ENCODE data around the gene TBC1D2B.

Gene TBC1D2B

DNA sequence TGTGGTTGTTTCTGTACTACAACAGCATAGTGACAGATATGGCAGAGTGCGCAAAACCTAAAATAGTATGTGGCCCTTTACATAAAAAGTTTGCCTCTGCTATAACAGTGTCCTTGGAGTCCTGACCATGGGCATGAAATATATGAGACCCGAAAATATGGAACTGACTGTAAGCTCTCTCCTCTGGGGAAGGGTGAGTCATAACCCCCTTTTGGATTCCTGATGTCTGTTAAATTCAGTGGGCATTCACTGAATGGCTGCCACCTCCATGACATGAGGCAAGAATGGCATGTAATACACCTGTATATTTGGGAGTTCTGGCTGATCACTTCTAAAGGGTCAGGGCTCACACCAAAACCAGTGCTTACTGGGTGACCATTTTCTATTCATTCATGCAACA lies 6.1 kb downstream of the TBC1D2B start:
- no peak for DNase-seq

DNA sequence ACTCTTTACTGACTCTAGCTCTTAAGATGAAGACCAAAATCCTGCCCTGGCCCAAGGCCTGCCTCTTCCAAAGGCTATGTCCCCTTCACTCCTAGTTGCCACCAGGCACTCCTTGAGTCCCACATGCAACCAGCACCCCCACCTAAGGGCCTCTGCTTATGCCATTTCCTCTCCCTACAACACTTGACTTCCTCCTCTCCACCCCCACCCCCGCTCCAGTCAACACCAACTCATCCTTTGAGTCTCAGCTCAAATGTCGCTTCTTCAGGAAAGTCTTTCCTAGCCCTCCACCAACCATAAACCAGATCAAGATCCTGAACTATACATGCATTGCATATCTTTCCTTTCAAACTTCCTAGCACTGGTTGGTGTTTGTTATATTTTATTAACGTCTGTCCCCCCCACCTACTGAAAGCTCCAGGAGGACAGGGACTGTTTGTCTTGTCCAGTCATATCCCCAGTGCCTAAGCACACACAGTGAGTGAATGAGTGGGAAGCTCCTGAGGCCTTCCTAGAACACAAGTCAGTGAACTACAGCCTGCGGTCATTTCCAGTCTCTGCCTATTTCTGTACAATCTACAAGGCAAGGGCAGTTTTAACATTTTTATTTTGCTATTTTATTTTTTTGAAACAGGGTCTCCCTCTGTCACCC lies 7.3 kb downstream of the TBC1D2B start:
- DNase-seq = no peak

DNA sequence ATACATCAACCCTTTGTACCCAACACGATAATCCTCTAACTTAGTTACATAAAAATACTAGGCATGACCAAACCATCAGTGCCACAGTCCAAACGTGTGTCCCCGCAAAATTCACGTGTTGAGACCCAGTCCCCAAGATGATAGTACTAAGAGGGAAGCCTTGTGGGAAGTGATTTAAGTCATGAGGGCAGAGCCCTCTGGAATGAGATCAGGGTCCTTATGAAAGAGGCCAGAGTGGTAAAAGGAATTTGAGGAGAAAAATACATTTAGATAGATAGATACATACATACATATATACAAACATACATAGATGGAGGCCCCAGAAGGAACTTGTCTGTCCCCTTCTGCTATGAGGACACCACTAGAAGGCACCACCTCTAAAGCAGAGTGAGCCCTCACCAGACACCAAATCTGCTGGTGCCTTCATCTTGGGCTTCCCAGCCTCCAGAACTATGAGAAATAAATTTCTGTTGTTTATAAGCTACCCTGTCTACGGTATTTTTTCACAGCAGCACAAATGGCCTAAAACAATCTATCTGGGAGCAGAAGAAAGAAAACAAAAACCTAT lies 8.0 kb downstream of the TBC1D2B start:
- no peak for DNase-seq

DNA sequence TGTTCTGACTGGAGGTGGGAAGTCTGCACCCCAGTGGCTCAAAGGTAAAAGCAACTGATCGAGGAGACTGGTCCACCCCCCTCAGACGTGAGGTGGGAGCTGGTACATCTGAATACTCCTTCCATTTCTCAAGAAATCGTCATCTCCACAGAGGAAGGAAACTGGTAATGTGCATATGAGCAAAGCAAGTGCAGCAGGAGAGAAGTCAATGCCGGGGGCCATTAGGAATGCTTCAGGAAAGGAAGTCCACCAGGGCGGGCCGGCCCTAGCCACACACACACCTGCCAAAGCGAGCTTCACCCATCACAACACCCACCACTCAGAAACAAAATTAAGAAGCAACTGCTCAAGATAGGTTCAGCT lies 8.5 kb downstream of the TBC1D2B start:
- no peak for DNase-seq

DNA sequence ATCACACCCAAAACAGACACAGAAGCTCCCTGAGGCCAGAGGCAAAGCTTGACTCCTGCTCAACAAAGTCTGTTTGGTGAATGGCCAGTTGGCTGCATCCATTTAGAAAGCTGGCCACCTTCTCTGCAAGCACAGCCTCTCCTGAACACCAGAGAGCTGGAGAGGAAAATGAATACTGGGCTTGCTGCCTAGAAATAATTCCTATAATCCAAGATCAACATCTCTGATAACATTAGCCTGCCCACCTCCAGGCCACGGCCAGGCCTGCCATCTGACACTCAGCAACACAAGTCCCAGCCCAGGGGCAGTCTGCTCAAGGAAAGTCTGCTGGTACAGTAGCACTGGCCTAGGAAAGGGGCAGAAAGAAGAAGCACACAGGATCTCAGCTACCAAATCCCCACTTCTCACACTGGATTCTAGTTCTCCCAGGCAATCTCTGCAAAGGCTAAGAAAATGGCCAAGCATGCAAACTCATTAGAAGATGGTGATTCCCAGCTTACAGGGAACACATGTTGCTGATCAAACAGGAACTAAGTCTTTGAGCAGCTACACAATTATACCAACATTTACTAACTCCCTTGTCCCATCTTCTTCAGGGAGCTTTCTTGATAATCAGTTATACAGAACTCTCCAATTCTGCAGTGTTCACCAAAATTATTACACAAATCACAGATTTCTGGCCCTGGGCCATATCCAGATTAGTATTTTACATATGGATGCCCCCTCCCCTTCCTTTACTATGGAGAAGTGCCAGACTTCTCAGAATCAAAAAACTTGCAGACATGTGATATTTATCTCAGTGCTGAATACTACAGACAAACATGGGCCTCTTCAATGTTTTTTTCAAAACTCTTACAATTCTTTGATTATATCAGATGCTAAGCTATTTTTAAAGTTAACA lies 9.9 kb downstream of the TBC1D2B start:
- DNase-seq = no peak

DNA sequence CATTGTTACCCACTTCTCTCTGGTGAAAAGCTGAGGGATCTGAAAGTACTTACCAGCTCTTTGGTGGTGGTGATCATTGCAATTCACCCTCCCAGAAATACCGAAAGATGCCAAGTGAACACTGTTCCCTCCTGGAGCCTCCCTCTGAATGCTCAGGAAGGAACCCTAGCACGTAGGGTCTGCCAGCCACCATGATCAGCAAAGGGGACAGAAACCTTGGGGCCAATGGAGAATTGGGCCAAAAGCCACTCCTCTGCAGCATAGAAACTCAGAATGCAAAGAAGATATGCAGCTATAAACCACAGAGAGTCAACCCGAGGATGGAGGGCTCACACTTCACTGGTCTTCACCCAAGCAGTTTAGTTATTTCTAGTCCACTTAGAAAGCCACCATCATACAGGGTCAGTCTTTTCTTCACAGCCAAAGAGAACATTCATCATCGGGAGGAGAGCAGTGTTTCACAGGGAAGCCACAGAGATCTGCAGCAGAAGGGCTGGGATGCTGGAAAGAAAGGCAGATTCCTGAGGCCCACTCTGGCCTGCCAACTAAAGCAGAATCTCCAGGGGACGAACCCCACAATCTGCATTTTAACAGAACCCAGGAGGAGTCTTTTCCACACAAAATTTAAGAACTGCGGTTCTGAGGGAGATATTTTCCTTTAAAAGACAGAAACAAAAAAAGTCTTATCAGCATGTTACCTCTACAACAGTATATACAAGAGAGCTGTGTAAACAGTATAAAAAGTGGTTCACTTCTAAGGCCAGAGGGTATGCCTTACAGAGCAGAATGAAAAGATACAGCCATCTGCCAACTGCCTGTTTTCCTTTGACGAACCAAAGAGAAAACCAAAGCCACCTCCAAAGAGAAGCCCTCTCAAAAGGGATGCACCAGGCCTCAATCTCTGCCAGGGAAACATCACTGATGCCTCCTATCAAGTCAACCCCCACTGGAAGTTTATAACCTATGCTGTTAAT lies 11.3 kb downstream of the TBC1D2B start:
- DNase-seq = no peak

DNA sequence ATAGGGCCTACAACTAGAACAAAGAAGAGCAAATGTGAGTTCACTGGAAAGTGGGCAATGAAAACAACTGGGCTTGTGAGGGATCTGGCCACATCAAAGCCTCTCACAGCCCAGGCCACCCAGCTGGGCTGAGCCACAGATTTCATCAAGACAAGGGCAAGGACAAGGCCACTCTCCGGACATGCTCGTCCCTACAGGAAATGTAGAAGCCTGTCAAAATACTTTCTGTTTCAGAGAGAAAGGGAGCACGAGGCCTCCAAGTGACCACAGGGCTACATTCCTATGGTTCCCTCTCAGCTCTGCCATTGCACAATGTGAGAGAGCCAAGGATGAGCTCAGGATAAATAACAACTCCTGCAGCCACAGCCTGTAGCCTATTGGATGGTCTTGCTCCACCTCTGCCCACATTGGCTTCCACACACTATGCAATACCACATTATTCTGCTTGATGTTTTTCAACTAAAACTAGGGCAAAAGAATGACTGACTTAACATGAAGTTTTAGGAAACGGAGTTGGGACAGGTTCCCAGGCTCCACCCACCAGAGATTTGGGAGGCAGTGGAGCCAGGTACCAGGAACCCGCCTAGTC lies 12.1 kb downstream of the TBC1D2B start:
- no peak for DNase-seq

DNA sequence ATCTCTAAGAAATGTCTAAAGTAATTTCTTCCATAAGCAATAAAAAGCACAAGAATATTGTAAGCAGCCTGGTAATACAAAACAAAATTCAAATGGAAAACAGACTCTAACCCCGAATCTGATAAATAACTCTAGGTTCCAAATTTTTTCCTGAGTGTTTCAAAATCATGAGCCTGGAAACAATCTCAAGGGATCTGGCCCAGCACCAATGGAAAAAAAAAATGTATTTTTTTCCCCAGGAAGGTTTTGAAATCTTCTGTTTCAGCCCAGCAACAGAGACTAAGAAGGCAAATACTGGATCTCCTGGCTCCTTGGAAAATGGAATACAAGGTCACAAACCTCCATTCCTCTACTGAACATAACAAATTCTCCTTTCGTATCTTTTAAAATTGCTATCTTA lies 13.0 kb downstream of the TBC1D2B start:
- no peak for DNase-seq

DNA sequence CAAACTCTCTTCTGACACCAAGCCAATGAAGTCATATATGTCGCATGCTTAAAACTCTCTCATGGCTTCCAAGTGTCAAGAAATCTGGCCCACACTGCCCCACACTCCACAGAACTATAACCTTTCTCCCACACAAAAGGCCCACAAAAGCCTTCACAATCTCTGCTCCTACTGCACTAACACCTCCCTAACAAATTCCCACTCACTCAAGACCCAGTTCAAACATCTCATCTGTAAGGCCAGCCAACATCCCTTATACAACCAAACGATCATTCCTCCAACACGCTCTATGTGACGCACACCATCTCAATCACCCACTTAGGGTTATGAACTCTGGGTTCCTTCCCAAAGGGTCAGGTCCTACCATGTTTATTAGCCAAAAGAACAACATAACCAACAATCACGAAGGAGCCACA lies 13.5 kb downstream of the TBC1D2B start:
- DNase-seq = no peak

DNA sequence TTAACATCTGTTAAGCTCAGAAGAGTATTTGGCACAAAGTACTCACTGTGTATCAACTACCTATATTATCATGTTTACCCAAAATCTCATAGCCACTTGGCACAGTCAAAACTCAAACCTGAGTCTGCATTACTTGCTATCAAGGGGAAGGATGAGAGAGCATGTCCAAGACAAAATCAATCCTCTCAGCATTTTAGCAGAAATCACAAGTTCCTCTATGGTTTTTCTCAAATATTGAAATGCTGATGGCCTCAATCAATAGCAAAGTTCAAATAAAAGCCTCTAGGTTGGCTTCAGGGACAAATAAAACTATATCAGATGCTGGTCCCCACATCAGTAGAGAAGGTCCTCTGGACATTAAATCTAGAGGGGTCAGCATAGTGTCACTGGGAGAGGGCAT lies 14.3 kb downstream of the TBC1D2B start:
- DNase-seq = no peak

DNA sequence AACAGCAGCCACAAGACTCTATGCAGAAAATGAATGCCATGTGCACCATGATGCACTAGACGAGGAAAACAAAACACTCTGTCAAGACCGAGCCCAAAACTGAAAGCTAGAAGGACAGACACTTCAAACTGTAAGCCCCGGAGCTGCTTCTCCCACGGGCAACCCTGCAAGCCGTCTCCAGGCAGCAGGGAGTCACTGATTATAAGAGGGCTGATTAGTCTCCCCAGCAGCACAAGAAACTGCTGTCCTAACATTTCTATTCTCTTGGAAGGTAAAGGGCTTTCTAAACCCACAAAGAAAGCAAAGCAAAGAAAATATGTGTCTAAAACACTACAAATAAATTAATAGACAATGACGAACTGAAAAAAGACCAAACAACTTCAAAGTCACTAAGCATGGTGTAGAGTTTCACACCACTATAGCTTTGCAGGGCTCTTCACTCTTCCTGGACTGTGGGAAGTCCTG lies 15.5 kb downstream of the TBC1D2B start:
- DNase-seq = no peak

DNA sequence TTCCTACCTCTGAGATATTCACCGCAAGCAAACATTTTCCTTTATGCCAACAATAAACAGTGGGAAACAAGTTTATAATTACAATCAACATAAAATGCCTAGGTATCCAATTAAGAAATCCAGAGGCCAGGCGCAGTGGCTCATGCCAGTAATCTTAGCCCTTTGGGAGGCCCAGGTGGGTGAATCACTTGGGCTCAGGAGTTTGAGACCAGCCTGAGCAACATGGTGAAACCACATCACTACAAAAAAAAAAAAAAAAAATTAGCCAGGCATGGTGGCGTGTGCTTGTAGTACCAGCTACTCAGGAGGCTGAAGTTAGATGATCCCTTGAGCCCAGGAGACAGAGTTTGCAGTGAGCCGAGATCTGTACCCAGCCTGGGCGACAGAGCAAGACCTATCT lies 17.3 kb downstream of the TBC1D2B start:
- DNase-seq = no peak

DNA sequence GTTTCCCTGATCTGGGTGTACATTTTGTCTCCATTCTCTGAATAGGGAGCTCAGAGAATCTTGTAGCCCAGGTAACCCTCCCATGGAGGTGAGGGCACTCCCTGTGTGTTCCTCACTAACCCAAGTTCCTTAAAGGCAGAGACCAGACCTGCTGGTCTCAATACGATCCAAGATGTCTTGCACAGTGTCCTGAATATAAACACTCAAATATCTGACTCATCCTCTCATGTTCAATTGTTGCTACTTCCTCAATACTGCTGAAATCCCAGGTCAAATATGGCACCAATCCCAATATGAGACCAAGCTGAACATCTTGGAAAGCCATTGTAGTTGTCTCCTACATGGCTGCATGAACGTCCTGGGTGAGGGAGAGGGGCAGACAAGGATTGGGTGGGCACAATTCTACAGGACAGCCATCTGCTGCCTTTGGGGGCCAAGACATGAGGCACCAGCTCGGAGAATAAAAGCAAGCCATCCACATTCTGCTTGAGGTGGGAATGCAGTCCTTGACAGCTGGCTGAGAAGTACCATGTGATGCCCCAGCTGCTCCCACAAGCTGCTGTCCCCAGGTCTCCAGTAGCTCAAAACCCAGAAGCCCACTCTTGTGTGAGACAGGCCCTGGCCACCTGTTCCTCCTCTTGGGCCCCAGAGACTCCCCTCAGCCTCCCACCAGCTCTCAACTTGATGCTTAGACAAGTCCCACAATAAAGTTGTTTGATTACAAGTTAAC lies 18.2 kb downstream of the TBC1D2B start:
- no peak for DNase-seq

DNA sequence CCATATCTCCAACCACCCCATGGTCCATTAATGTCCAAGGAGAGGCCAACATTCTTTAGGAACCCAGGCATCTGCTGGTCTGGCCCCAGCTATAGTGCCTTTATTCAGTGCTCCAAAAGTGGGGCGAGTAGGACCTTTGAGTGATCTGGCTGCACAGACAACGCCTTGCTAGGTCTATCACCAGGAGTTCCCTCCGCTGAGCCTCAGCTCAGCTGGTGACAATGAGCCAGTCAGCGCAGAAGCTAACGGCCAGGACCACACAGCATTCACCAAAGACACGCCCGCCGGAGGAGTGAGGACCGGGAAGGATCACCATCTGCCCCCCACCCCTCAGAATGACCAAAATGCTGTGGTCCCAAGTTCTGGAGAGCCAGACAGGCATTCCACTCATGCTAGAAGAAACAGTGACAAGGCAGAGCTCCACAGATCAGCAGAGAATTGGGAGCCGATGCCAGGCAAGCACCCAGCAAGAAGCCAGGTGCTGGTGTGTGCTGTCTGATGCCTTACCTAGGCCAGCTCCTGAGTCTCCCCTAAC lies 19.0 kb downstream of the TBC1D2B start:
- no peak for DNase-seq

DNA sequence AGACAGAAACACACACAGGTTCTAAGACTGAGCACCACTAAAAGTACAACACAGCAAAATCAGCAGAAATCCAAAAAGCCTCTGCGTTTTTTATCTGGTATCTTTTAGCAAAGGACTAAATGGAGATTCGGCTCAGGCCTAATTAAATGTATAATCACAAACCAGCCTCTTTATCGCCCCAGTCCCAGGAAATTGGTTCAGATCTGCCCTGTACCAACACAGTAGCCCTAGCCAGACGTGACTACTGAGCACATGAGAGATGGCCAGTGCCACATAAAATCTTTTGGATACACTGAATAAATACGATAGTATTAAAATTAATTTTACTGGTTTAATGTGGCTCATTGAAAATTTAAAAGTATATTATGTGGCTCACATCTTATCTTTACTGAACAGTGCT lies 19.7 kb downstream of the TBC1D2B start:
- no peak for DNase-seq

DNA sequence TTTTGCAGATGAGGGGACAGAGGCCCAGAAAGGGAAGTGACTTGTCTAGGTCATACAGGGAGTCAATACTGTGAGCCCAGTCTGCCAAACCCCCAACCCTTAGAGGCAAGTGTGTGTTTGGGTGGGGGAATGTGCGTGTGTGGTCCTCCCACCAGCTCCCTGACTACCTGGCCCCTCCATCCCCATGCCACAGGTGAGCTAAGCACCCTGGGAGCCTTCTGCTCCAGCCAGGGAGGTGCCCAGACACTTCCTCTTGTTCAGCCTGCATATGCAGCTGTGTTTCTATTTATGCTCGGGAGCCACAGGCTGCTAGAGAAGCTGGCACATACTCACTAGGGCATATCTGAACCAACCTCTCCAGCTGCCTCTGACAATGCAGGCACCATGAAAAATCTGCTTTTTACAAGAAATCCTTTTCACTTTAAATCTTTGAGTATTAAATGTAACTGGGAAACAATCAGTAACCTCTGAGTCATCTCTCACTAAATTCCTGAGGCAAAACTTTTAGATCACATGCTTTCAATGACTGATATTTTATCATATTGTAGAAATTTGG lies 20.7 kb downstream of the TBC1D2B start:
- DNase-seq = no peak

DNA sequence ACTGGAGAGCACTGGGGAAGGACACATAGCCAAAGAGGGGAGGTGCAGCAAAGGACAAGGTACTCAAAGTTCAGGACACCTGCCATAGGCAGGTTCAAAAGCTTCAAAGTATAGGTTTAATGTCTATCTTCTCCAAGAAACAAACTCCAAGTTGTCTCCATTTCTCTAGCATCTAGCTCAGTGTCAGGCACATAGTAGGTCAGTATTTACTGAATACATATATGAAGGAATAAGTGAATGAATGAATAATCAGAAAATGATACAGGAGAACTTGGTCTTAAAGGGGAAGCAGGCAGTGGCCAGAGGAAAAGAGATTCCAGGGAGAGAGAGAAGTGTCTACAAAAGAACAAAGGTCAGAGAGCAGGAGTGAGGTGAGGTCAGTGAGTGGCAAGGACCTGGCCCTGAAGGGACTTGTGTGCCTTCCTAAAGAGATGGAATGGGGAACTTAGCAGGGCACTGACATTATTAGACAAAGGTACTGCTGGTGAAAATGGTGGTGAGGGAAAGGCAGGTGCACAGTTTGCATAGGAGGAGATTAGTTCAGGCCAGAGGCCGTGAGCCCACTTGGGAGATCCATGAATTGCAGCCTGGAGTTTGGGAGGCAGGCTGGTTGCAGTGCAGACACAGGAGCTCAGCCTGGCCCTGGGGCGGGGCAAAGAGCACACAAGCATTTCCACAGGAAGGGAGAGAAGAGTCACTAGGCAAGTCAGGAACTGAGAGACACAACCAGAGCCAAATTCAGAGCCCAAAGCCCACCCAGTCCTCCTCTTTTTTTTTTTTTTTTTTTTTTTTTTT lies 21.4 kb downstream of the TBC1D2B start:
- no peak for DNase-seq

DNA sequence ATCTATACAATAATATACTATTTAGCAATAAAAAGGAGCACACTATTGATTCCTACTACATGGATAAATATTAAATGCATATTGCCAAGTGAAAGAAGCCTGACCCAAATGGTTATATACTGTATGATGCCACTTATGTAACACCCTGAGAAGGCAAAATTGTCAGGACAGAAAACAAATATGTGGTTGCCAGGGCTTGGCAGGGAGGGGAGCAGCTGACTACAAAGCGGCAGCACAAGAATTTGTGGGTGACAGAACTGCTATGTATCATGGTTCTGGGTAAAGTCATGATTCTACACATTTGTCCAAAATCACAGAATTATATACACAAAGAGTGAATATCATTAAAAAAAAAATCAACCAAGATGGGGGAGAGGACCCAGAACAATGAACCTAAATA lies 22.5 kb downstream of the TBC1D2B start:
- no peak for DNase-seq

DNA sequence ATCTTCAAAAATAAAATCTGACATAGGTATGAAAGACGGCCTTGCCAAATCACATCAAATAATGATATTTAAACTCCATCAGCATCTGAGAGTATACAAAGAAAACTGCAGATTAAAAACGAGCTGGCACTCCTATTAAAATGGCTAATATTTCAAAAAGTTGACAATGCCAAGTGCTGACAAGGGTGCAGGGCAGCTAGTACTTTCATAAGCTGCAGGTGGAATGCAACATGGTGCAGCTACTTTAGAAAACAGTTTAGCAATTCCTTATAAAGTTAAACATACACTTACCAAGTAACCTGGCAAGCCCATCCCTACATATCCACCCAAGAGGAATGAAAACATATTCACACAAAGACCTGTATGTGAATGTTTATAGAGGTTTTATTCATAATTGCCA lies 23.0 kb downstream of the TBC1D2B start:
- no peak for DNase-seq

DNA sequence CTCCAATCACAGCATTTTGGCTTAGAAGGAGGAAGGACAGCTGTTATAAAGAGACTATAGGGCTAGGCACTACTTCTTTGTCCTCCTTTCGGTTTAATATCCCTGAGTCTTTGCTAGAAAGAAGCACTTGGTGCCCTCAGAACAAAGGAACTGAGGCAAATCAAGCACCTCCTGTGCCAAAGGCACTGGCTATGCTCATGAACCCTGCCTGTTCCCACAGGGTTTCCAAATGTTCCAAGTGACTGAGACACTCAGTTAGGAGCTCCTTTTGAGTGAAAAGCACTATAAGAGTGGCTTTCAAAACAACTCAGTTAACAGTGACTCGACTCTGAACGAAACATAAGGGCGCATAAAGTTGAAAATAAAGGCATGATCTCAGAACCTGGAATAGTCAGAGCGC lies 25.0 kb downstream of the TBC1D2B start:
- no peak for DNase-seq

Measured in SHP77 treated with DMSO at 0.1 percent for 48 hours (cell line).